HepG2 (cell line): ENCODE results near the gene KCNAB2. TPM values are rescaled to one million over a fixed set of nuclear protein-coding genes. Genes with fewer than 3 reads are reported as not detected.
A peak's percentile ranks its signal among the peaks of the same experiment; 100 is the strongest.

ENCODE experiments used
- ATAC-seq: fragments of 200-7000 bp; cut with Tn5 transposase; 3 replicates; pipeline ENCODE4 v1.9.1; 2020; ENCODE audit warnings: mild to moderate bottlenecking, moderate library complexity
- BruUV-seq: library from RNA; stranded (reverse); fragments of 400-500 nt; replicated peaks from 2 replicates; lab custom pipeline; 2021; lab: Mats Ljungman, UMichigan
- CTCF ChIA-PET: fragments of 300-600 bp; formaldehyde crosslinking; extraction: SDS; loops from one replicate; lab custom pipeline; 2021; ENCODE audit warnings: low total read pairs, inconsistent platforms, low intra/inter-chr PET ratio; lab: Yijun Ruan, JAX
- POLR2A ChIA-PET: fragments of 350-600 bp; sonication (Branson Sonifier 250); formaldehyde crosslinking; loops from one replicate; lab custom pipeline; 2020; ENCODE audit warnings: antibody characterized with exemption, inconsistent platforms; lab: Yijun Ruan, JAX
- DNase-seq: peaks from one replicate; pipeline ENCODE4 v3.0.0-alpha.2; 2015; ENCODE audit warnings: low spot score
- FAIRE-seq: peaks from 3 replicates; lab custom pipeline; 2011; peaks lifted over from hg19 to GRCh38; lab: Jason Lieb, UNC
- H2AFZ ChIP-seq: one replicate; pipeline ENCODE4 v1.6.1; 2011; ENCODE audit warnings: low read length, inconsistent platforms
- H3K27ac ChIP-seq: fragments of 300-600 bp; 3 replicates; pipeline ENCODE4 v1.8.0; 2011; ENCODE audit warnings: mixed run types, mild to moderate bottlenecking, mixed read lengths, low read length, inconsistent platforms; ENCODE audit not compliant: insufficient read depth; ENCODE audit errors: extremely low read length
- H3K27me3 ChIP-seq, 2 experiments: fragments of 200-600 bp in 1 of 2; 2 replicates in 1 of 2; 3 replicates in 1 of 2; pipeline versions ENCODE4 v1.6.0 to v1.8.0; 2011; ENCODE audit warnings: low read length in 2 of 2, mild to moderate bottlenecking in 2 of 2, moderate library complexity in 2 of 2, inconsistent platforms in 1 of 2; ENCODE audit not compliant: insufficient read depth in 2 of 2, control insufficient read depth in 1 of 2
- H3K36me3 ChIP-seq, 2 experiments: fragments of 200-600 bp in 1 of 2; replicated peaks in 1 of 2; 2 replicates in 1 of 2; 3 replicates in 1 of 2; pipeline versions ENCODE4 v1.5.1 to v1.8.0; 2011; ENCODE audit warnings: low read length in 2 of 2, inconsistent platforms in 1 of 2; ENCODE audit not compliant: insufficient read depth in 2 of 2, control insufficient read depth in 1 of 2
- H3K4me1 ChIP-seq: 2 replicates; pipeline ENCODE4 v1.5.1; 2012; ENCODE audit warnings: low read length, inconsistent platforms; ENCODE audit not compliant: insufficient read depth
- H3K4me2 ChIP-seq: 2 replicates; pipeline ENCODE4 v1.6.0; 2011; ENCODE audit warnings: low read depth, low read length, inconsistent platforms
- H3K4me3 ChIP-seq, 3 experiments: fragments of 200-600 bp in 1 of 3; sonication (generic), shearing (Covaris generic) in 1 of 3; replicated peaks in 1 of 3; 2 replicates each; pipeline ENCODE4 v1.5.1; 2011 to 2016; ENCODE audit warnings: low read length in 3 of 3, inconsistent platforms in 2 of 3, low read depth in 2 of 3, mild to moderate bottlenecking in 2 of 3, control low read depth in 1 of 3, mixed read lengths in 1 of 3; ENCODE audit not compliant: insufficient read depth in 1 of 3
- H3K79me2 ChIP-seq: one replicate; pipeline ENCODE4 v1.6.1; 2011; ENCODE audit warnings: low read length, inconsistent platforms; ENCODE audit not compliant: insufficient read depth
- H3K9ac ChIP-seq: 2 replicates; pipeline ENCODE4 v1.6.0; 2011; ENCODE audit warnings: mild to moderate bottlenecking, low read depth, low read length, inconsistent platforms; ENCODE audit not compliant: insufficient read depth
- H3K9me3 ChIP-seq: 2 replicates; pipeline ENCODE4 v1.5.1; 2012; ENCODE audit warnings: mild to moderate bottlenecking, low read length
- H4K20me1 ChIP-seq: 2 replicates; pipeline ENCODE4 v1.6.0; 2011; ENCODE audit warnings: inconsistent platforms, mild to moderate bottlenecking, low read length, moderate library complexity; ENCODE audit not compliant: insufficient read depth
- EHMT2 ChIP-seq: fragments of 200-600 bp; sonication (generic); IDR thresholded peaks from 2 replicates; pipeline ENCODE4 v1.7.0; 2017; ENCODE audit warnings: antibody characterized with exemption, low read depth, low read length, borderline replicate concordance
- STAG1 ChIP-seq: sonication (generic); formaldehyde crosslinking; IDR thresholded peaks from 2 replicates; pipeline ENCODE4 v1.4.0; 2020; ENCODE audit warnings: missing genetic modification reagents
- ZBTB21 ChIP-seq: sonication (generic); formaldehyde crosslinking; IDR thresholded peaks from 2 replicates; pipeline ENCODE4 v1.4.0; 2020; ENCODE audit warnings: missing genetic modification reagents
- ZBTB42 ChIP-seq: sonication (generic); formaldehyde crosslinking; IDR thresholded peaks from 2 replicates; pipeline ENCODE4 v1.5.0; 2020; ENCODE audit warnings: mild to moderate bottlenecking, missing genetic modification reagents
- ZMYM3 ChIP-seq: sonication (generic); formaldehyde crosslinking; IDR thresholded peaks from 2 replicates; pipeline ENCODE4 v1.5.1; 2020; ENCODE audit warnings: mild to moderate bottlenecking, missing genetic modification reagents
- ZNF629 ChIP-seq: sonication (generic); formaldehyde crosslinking; conservative IDR thresholded peaks from 2 replicates; pipeline ENCODE4 v1.5.0; 2020; ENCODE audit warnings: missing genetic modification reagents
- ZNF768 ChIP-seq: sonication (generic); formaldehyde crosslinking; IDR thresholded peaks from 2 replicates; pipeline ENCODE4 v1.4.0; 2020; ENCODE audit warnings: missing genetic modification reagents
- ZZZ3 ChIP-seq: sonication (generic); formaldehyde crosslinking; IDR thresholded peaks from 2 replicates; pipeline ENCODE4 v1.4.0; 2020; ENCODE audit warnings: missing genetic modification reagents, mild to moderate bottlenecking, borderline replicate concordance
- WGBS: methylation state at CpG from one replicate; pipeline ENCODE4 v1.1.6; 2017; ENCODE audit warnings: low lambda C conversion rate; 5-methylcytosine and 5-hydroxymethylcytosine counted together
- in situ Hi-C: cut with HindIII; loops from 2 replicates; pipeline ENCODE4 v1.10.0; 2017; ENCODE audit warnings: low pct_unique_long_range_greater_than_20kb; ENCODE audit not compliant: extremely low pct_ligation_motif_present
- intact Hi-C: fragments of 100-400 bp; cut with micrococcal nuclease; formaldehyde crosslinking; loops from one replicate; pipeline ENCODE4 v1.10.0; 2022; ENCODE audit not compliant: unreplicated experiment
- polyA plus RNA-seq, 8 experiments: library from polyadenylated mRNA; depleted of rRNA in 3 of 8; stranded (reverse) in 7 of 8; unstranded in 1 of 8; fragments of >200 nt; fragmentation: Illumina TruSeq in 4 of 8; extraction: Trizol in 4 of 8; gene quantifications; 2 replicates each; pipeline versions ENCODE4 v1.2.1 to v1.2.3, GENCODE V29; 2011 to 2016; ENCODE audit warnings: low read depth in 4 of 8, missing spikeins in 1 of 8, mixed read lengths in 1 of 8; ENCODE audit not compliant: insufficient read depth in 1 of 8
- total RNA-seq, 5 experiments: library from RNA; depleted of rRNA; stranded (reverse); fragments of >200 nt; fragmentation: Illumina TruSeq; extraction: Trizol; gene quantifications; 2 replicates each; pipeline ENCODE4 v1.2.3, GENCODE V29; 2016; ENCODE audit warnings: low read depth in 1 of 5

The KCNAB2 gene
- total and polyA plus RNA-seq, 2 of the 13 experiments (the other 11 are each of a cell fraction or from before 2014, with no cell fraction given) = 6.2 to 8.8 TPM

DNA sequence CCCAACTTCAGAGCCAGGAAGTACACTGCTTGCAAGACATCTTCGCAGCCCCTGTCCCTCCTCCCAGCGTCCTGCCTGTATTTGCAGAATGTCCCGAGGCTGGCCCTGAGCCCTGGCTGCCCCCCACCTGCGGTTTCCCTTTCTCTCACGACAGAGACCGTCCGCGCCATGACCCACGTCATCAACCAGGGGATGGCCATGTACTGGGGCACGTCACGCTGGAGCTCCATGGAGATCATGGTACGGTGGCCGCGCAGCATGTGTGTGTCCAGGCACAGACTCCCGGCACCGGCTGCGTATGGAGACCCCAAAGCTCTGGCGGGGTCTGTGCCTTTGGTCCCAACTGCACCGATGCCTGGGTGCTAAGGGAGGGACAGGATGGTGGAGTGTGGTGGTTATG lies 48.6 kb downstream of the KCNAB2 start (continued):
- TF ChIP-seq ZBTB42 = no peak
- no peak for TF ChIP-seq STAG1 (CRISPR knock-in tag)

DNA sequence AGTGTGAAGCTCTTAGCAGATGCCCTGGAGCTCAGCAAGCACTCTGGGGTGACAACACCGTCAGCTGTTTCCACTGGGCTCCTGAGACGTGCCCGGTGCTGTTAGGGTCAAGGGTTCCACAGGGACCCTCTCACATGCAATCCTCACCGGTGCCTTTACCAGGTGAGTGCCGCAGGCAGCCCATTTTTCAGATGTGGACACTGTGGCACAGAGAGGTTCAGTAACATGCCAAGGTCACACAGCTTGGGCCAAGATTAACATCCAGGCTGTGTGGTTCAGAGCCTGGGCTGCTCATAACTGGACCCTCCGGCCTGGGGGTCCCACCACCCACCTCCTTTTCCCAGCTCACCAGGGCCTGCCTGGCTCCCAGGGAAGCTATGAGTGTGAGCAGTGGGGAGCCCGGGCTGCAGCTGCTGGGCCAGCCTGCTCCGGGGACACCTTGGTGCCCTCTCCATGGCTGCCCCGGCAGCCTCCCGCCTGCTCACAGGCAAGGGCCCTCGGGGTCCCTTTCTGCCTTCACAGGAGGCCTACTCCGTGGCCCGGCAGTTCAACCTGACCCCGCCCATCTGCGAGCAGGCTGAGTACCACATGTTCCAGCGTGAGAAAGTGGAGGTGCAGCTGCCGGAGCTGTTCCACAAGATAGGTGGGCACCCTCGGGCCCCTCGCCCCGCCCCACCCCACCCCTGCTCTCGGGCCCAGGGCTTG lies 49.3 kb downstream of the KCNAB2 start:
- WGBS = 74% methylated on average over 10 of the region's 21 CpGs
- DNase-seq = no peak
- TF ChIP-seq ZNF768 (CRISPR knock-in tag) (peak; percentile 98), EHMT2 (no peak), ZMYM3 (CRISPR knock-in tag) (0 out of 2 replicates have a peak, but pooled peaks have one; percentile 57), ZZZ3 (CRISPR knock-in tag) (no peak), ZBTB21 (CRISPR knock-in tag) (no peak), ZNF629 (peak; percentile 58)
- TF ChIP-seq, all 625 proteins: peak for 3
- in situ Hi-C loops = no loop called here
- Histone ChIP-seq H3K27ac (no peak overlapping the region), H3K4me3 (no peak overlapping the region), H3K79me2 (no peaks in the 10 kb centered on the region), H3K27me3 (no peaks in the 10 kb centered on the region), H3K9me3 (no peaks in the 10 kb centered on the region), H3K9ac (no peak overlapping the region), H2AFZ (no peak overlapping the region), H3K4me1 (no peaks in the 10 kb centered on the region), H3K36me3 (no peaks in the 10 kb centered on the region), H4K20me1 (no peaks in the 10 kb centered on the region), H3K4me2 (no peak overlapping the region)
- intact Hi-C loops = no loop called here
- ChIA-PET CTCF (no interaction called here), POLR2A (no interaction called here)
- BruUV-seq = no TSS peak
- FAIRE-seq = no peak
- ATAC-seq = no peak
